HepG2 (cell line): ENCODE measurements around the gene SLCO3A1.

ENCODE experiments used
- BATF2 ChIP-seq: sonication (generic); formaldehyde crosslinking; IDR thresholded peaks from 2 replicates; pipeline ENCODE4 v1.8.0; 2022; ENCODE audit warnings: mild to moderate bottlenecking, missing genetic modification reagents, moderate library complexity
- CTCF ChIP-seq: sonication (generic); formaldehyde crosslinking; IDR thresholded peaks from 2 replicates; pipeline ENCODE4 v1.5.0; 2020; ENCODE audit warnings: mild to moderate bottlenecking, missing genetic modification reagents, moderate library complexity
- MAX ChIP-seq: IDR thresholded peaks from 2 replicates; pipeline ENCODE4 v1.6.1; 2012; ENCODE audit warnings: inconsistent platforms
- PCBP2 ChIP-seq: fragments of 200-400 bp; formaldehyde crosslinking; optimal IDR thresholded peaks from 2 replicates; pipeline ENCODE3; 2018; ENCODE audit warnings: low read length, low read depth; ENCODE audit not compliant: poor library complexity, severe bottlenecking
- POLR2AphosphoS5 ChIP-seq: IDR thresholded peaks from 2 replicates; pipeline ENCODE4 v1.6.1; 2012; ENCODE audit warnings: low read depth, low read length
- RXRA ChIP-seq: sonication (generic); formaldehyde crosslinking; IDR thresholded peaks from 2 replicates; pipeline ENCODE4 v1.5.1; 2020; ENCODE audit warnings: missing genetic modification reagents
- SMC3 ChIP-seq: IDR thresholded peaks from 2 replicates; pipeline ENCODE4 v1.6.1; 2011; ENCODE audit warnings: low read length, improper control_type of control experiment
- ZBTB7A ChIP-seq: sonication (generic); formaldehyde crosslinking; IDR thresholded peaks from 2 replicates; pipeline ENCODE4 v1.8.0; 2022; ENCODE audit warnings: mild to moderate bottlenecking, missing genetic modification reagents
- ZSCAN21 ChIP-seq: sonication (generic); formaldehyde crosslinking; IDR thresholded peaks from 2 replicates; pipeline ENCODE4 v1.8.0; 2022; ENCODE audit warnings: mild to moderate bottlenecking, missing genetic modification reagents, moderate library complexity, borderline replicate concordance

- no peak for TF ChIP-seq PCBP2
- no peak for TF ChIP-seq SMC3
- TF ChIP-seq ZBTB7A (CRISPR knock-in tag) = no peak
- TF ChIP-seq POLR2AphosphoS5 = no peak
- no peak for TF ChIP-seq BATF2 (CRISPR knock-in tag)
- no peak for TF ChIP-seq ZSCAN21 (CRISPR knock-in tag)
- TF ChIP-seq CTCF = no peak
- no peak for TF ChIP-seq RXRA (CRISPR knock-in tag)
- no peak for TF ChIP-seq MAX
Observed at GRCh38 chr15:92012881-92013280, 159.4 kb downstream of the SLCO3A1 start.
